NCI-H187 treated with DMSO at 0.1 percent for 48 hours (cell line): Measurements from ENCODE around the gene EHD4.

Source experiments
- DNase-seq: peaks from one replicate; lab custom pipeline; 2025; lab: John Stamatoyannopoulos, UW

Gene EHD4

DNA sequence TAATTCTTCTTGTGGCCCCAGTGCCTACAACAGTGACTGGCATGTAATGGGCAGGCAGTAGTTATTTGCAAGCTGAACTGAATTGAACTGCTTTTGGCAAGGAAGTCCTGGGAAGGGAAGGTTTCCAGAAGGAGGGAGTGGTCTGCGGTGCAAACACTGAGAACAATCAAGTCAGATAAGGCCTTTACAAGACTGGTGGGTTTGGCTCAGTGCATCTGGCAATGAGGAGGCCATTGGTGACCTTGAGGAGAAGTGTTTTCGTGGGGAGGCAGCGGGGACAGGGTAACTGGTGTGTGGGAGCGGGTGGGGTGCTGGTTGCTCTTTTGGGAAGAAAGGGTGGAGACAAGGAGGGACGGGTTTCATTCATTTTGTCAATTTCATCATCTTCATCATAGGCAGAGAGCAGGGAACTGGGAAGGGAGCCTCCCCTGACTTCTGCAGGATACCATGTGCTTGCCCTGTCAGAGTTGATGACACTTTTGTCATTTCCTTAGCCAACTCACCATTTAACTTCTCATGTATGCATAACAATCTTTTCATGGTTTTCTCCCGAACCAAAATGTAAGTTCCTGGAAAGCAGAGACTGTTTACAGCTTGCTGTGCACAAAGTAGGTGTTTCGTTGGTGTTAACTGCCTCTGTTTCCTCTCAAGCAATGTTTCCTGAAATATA is 8.4 kb upstream of the EHD4 start:
- DNase-seq: no peak

DNA sequence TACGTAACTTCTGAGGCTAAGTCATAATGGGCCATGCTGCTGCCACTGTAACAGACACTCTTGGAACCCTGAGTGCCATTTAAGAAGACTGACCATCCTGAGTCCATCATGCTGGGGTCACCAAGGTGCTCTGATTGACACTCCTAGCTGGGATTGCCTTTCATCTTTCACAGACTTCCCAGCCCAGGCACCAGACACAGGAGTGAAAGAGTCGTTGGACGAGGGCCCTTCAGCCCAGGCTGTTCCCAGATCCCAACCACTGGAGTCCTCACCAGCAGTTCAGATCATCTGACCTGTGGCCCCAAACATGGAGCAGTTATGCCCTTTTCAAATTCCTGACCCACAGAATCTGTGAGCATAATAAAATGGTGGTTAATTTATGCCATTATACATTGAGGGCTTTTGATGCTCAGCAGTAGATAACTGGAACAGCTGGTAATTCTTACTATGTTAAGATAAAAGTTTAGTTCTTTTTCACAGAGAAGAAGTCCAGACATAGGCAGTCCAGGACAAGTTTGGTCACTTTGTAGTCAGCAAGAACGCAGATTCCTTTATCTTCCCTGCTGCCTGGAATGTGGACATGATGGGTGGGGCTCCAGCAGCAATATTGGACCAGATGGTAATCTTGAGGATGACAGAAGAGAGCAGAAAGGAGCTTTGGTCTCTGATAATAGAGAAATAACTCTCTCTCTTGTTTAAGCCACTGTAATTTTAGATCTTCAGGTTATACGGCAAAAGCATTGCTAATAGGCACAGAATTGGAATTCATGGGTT is 7.3 kb upstream of the EHD4 start:
- no peak for DNase-seq

- DNase-seq: no peak
Observed at GRCh38 chr15:41978534-41978933, 6.2 kb upstream of the EHD4 start.

DNA sequence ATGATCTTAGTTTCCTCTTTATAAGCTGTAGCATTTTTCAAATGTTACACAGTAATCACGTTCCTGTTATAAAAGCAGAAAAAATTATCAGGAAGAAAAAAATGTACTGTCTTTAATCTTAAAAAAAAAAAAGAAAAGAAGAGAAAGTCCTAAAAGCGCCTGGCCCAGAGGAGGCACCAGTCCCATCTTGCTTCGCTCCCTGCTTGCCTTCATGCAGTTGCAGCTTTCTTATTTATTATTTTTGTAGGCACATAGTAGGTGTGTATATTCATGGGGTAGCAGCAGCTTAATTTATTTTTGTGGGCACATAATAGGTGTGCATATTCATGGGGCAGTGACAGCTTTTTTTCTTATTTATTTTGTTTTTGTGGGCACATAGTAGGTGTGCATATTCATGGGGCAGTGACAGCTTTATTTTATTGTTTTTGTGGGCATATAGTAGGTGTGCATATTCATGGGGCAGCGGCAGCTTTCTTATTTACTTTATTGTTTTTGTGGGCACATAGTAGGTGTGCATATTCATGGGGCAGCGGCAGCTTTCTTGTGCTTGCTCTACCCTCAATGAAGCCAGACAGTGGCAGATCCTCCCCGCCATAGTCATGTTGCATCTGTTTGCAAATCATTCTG is 5.5 kb upstream of the EHD4 start:
- DNase-seq: no peak

DNA sequence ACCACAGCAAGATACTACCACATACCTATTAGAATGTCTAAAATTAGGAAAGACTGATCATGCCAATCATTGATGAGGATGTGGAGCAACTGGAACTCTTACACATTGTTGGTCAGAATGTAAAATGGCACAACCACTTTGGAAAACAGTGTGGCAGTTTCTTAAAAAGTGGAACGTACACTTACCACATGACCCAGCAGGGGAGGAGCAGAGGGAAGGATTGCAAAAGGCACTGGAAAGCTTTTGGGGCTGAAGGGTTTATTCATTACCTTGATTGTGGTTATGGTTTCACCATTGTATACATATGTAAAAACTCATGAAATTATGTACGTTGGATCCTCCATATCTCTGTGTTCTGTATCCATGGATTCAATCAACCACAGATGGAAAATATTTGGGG is 3.3 kb upstream of the EHD4 start:
- DNase-seq: no peak

DNA sequence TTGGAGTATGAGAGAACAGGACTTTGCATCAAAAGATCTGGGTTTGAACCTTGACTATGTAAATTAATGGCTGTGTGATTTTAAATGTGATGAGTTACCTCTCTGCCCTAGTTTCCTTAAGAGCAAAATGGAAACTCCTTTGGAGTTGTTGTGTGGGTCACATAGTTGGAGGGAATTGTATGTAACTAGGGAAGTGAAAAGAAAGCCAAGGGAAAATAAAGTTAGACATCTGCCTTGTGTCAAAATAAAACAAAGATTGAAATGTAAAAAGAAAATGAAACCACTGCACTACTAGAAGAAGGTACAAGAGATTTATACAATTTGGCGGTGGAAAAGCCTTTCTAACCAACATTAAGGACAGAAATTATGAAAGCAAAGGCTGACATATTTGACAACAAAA is 1.7 kb upstream of the EHD4 start:
- no peak for DNase-seq

DNA sequence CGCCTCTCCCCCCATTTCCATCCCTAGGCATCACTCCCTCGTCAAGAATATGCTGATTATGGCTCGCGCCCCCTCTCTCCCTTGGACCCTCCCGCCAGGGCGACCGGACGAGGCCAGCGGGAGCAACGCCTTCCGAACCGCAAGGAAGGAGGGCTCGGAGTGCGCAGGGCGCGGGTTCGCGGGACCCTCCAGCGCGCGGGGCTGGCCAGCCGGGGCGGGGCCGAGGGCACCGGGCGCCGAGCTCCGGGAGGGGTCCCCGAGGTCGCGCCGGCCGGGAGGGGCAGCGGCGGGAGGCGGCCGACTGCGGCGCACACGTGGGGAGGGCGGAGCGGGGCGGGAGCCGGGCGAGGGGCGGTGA is 483 bp downstream of the EHD4 start:
- DNase-seq: no peak

DNA sequence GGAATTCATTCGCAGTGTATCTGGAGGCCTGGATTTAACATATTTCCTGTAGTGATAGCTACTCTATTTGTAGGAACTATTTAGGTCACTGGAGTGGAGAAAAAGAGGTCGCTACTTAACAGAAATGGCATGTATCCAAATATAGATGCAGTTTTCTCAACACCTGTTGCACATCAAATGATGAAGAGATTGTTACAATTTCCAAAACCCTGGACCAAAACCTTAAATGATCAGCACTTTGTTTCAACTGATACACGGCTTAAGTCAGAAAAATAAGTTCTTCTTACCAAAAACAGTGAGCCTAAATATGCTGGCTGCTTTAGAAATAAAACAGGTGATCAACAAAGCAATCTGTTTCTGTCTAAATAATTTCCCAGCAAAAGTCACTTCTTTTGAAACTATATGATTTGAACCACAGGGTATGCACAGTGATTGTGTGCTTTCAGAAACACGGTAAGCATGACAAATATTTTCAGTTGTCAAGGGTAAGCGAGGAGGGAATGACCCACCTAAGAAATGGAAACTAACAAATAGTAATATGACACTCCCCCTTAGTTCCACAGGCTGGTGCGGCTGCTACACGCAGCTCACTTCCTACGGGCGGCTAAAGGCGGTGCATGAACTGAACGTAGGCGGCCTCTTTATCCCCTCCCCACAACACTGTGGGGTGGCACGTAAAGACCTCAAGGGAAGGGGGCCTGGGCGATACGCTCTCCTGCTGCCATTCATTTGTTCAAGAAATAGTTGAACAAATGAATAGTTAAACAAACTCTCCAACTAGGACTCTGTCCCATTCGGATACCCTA is 1.1 kb downstream of the EHD4 start:
- DNase-seq: no peak

DNA sequence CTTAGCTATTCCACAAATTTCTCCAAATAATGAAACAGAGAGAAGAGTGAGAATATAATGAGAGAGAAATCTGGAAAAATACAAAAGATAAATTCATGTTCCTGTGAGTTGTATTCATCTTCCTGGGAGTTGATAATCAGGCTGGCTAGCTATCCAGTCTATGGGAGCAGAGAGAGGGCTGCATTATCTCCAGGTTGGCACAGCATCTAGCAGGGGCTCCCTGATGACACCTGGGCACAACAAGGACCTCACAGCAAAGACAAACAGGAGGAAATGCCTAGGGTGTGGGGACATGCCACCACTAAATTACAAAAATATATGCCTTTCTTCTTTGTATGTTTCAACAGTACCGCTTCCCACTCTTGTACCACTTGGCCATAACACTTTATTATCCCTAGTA is 1.9 kb downstream of the EHD4 start:
- no peak for DNase-seq

GRCh38 chr15:41969851-41970431 is 2.4 kb downstream of the EHD4 start:
- no peak for DNase-seq

DNA sequence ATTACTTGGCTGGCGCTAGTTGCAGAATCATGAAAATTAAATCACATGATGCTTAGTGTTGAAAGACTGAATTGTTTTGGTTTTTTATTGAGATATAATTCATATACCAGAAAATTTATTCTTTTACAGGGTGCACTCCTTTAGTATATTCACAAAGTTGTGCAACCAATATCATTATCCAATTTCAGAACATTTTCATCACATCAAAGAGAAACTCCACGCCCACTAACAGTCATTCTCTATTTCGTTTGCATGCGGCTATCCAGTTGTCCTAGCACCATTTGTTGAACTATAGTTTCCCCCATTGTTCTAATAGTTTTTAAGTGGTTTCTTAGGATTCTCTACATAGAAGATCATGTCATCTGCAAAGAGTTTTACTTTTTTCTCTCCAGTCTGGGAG is 3.7 kb downstream of the EHD4 start:
- no peak for DNase-seq

GRCh38 chr15:41967506-41968206 is 4.7 kb downstream of the EHD4 start:
- no peak for DNase-seq

DNA sequence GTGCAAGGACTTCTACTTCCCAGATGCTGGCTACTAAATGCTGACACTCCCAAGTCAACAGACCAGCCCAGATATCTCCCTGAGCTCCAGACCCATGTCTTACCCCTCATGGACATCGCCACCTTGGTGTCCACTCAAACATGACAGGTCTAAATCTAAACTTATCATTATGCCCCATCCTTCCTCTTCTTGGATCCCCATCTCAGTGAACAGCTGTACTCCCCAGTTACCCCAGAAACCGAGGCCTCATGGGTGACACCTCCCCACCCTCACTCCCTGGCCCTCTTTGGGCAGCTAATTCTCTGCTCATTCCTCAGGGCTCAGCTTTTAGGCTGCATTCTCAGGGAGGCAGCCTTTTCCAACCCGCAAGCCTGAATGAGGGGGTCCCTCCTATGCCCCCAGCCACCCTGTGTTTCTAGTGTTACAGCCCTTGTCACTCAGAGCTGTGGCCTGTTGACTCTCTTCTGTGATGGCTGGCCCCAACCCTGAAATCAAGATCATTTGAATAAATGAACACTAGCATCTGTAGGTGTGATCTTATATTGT is 5.4 kb downstream of the EHD4 start:
- no peak for DNase-seq

DNA sequence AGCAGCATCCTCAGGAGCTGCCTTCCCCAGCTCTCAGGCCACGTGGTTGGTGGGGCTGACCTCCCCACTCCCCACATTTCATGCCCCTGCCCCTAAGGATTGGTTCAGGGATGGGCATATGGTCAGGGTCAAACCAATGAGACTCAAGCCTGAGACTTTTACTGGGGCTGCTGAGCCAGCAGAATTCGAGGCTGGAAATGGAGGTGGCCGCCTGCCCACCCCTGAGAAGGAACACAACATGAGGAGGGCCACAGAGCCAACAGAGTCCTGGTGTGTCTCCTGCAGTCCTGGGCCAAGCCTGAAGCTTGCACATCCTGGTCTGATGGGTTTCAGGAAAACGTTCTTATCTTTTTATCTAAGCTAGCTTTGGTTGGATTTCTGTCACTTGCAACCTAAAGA is 5.9 kb downstream of the EHD4 start:
- no peak for DNase-seq

DNA sequence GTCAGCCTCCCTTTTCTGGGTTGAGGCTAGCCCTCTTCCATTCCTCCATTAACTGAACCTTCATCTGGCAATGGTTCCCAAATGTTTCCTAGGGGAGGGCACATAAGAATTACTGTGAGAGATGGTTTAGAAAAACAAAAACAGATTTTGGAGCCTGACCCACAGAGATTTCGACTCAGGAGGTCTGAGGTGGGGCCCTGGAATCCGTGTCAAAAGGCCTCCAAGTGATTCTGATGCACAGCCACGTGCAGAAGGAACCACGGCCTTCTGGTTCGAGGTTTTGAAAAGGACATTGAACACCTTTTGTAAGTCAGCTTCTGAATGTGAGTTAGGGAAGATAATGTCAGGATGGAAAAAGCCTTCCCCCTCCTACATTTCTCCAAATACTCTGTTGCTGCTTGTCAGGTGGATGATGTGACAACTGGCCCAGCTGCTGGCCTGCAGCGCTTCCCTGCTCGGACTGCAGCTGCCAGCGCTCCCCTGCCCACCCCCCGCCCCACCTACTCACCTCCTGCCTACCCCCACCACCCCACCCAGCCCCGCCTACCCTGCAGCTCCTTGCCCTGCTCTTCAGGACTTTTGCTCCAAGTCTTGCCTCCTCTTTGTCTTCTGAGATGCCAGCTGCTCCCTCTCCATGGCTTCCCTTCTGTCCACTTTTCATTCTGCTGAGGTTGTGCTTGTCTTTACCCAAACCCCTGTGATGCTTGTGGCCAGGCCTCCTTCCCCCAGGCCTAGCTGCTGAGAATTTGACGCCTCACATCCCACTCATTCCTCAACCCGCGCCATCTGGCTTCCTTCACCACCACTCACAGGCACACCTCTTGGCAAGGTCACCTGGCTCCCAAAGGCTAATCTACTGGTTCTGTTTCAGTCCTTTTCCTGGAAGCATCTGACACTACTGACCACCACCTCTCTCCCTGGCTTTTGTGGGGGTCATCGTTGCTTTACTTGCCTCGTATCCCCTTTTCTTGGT is 6.6 kb downstream of the EHD4 start:
- no peak for DNase-seq

GRCh38 chr15:41961595-41962202 is 10.7 kb downstream of the EHD4 start:
- DNase-seq: no peak

GRCh38 chr15:41961001-41961518 is 11.3 kb downstream of the EHD4 start:
- DNase-seq: no peak

GRCh38 chr15:41958002-41958420 is 14.3 kb downstream of the EHD4 start:
- no peak for DNase-seq
